Ovary (tissue), 9 donors: ENCODE measurements around the gene CYP4F12. TPM values are rescaled to one million over a fixed set of nuclear protein-coding genes. Genes with fewer than 3 reads are reported as not detected.

Experiments used
- DNase-seq, 5 donors: peaks; one replicate each; pipeline ENCODE4 v3.0.0-alpha.2; 2019 to 2020
- H3K27ac ChIP-seq, 2 donors: fragments of 200-600 bp; one replicate each; pipeline versions ENCODE4 v1.5.1 to v1.8.0; 2019 to 2022
- H3K27me3 ChIP-seq: fragments of 200-600 bp; one replicate; pipeline ENCODE4 v1.8.0; 2022
- H3K36me3 ChIP-seq: fragments of 200-600 bp; sonication (generic); one replicate; pipeline ENCODE4 v1.5.1; 2019
- H3K4me1 ChIP-seq: one replicate; pipeline ENCODE4 v1.8.1; 2013; ENCODE audit warnings: mild to moderate bottlenecking, moderate library complexity; ENCODE audit not compliant: insufficient read depth
- H3K4me3 ChIP-seq: fragments of 200-600 bp; sonication (generic); one replicate; pipeline ENCODE4 v1.5.1; 2017
- H3K9me3 ChIP-seq, 2 donors: fragments of 200-600 bp in 1 of 2; sonication (generic) in 1 of 2; one replicate each; pipeline versions ENCODE4 v1.5.1 to v1.8.1; 2013 to 2019; ENCODE audit warnings: mild to moderate bottlenecking in 1 of 2, moderate library complexity in 1 of 2
- CTCF ChIP-seq, 3 donors: fragments of 450-650 bp in 2 of 3; fragments of 200-600 bp in 1 of 3; IDR thresholded peaks; one replicate each; pipeline versions ENCODE4 v1.5.1 to v1.8.0; 2016 to 2022; ENCODE audit warnings: antibody characterized with exemption in 3 of 3, mild to moderate bottlenecking in 1 of 3
- EP300 ChIP-seq: sonication (generic); formaldehyde crosslinking; IDR thresholded peaks from one replicate; pipeline ENCODE4 v1.6.1; 2017; ENCODE audit warnings: antibody characterized with exemption
- POLR2A ChIP-seq: fragments of 450-650 bp; IDR thresholded peaks from one replicate; pipeline ENCODE4 v1.6.1; 2017; ENCODE audit warnings: antibody characterized with exemption, mild to moderate bottlenecking, moderate library complexity
- WGBS, 3 donors: extraction: QIAGEN DNeasy Blood & Tissue Kit in 1 of 3; methylation state at CpG; one replicate each; pipeline versions ENCODE4 v1.1.5 to v1.1.7; 2013 to 2017; 5-methylcytosine and 5-hydroxymethylcytosine counted together
- intact Hi-C, 4 donors: fragments of 100-400 bp; cut with DNase I; formaldehyde crosslinking; loops; one replicate each; pipeline versions ENCODE4 v1.11.0 to v1.15.1; 2022 to 2023
- polyA plus RNA-seq, 2 donors: library from polyadenylated mRNA; stranded (reverse); fragments of 200-250 nt in 1 of 2; fragments of 350-450 nt in 1 of 2; fragmentation: Illumina TruSeq in 1 of 2; extraction: RNeasy Lipid Tissue Mini Kit (QIAGEN cat#74804) in 1 of 2; gene quantifications; one replicate each; pipeline ENCODE4 v1.2.3, GENCODE V29; 2013 to 2014
- total RNA-seq, 7 donors: library from RNA; depleted of rRNA in 2 of 7; stranded (reverse); fragments of >200 nt in 2 of 7; fragmentation: NEBNext Ultra II Directional in 3 of 7; extraction: Animal tissue kit (Norgen Biotek cat#: 25700) in 3 of 7; gene quantifications; one replicate each; pipeline versions ENCODE4 v1.1.0 to v1.2.4, GENCODE V29; 2016 to 2023
- donor health status: DM: no; HTN: no; CAD: no; lungs with moderate emphysema.
- donor health status: DM: no; HTN: no; CAD: no.
- donor health status: Bipolar disorder and iron deficiency.
- donor health status: DM: yes; HTN: yes; CAD: no.
- donor health status: DM: no; HTN: no; CAD: no.
- donor health status: DM: yes; HTN: yes; CAD: no.

Gene CYP4F12
- total and polyA plus RNA-seq, 9 donors, result 2.7 to 14.1 (median 8.9) TPM

GRCh38 chr19:15730538-15730937 is 57.7 kb downstream of the CYP4F12 start:
- Histone ChIP-seq H3K27me3 (no peaks in the 10 kb centered on the region), H3K4me3 (no peak overlapping the region), H3K36me3 (no peaks in the 10 kb centered on the region), H3K27ac (no peak overlapping the region), H3K9me3 (no peaks in the 10 kb centered on the region), H3K4me1 (no peaks in the 10 kb centered on the region)
- intact Hi-C loops, result no loop called here
- 30 to 46% (median 46%) methylated on average over 1 of the region's 1 CpG for WGBS, 3 donors
- TF ChIP-seq CTCF (IDR thresholded peaks at IDR 0.05) (no peak), EP300 (no peak), POLR2A (no peak)
- no peak for DNase-seq

- DNase-seq, result no peak
- 18 to 38% (median 38%) methylated on average over 1 of the region's 1 CpG for WGBS, 3 donors
- H3K27ac ChIP-seq, result no peak overlapping the region
- H3K27me3 ChIP-seq, result no peaks in the 10 kb centered on the region
- H3K4me1 ChIP-seq, result no peaks in the 10 kb centered on the region
- no peak overlapping the region for H3K4me3 ChIP-seq
- H3K36me3 ChIP-seq, result no peaks in the 10 kb centered on the region
- no peaks in the 10 kb centered on the region for H3K9me3 ChIP-seq
- intact Hi-C loops, result no loop called here
- TF ChIP-seq POLR2A (no peak), EP300 (no peak), CTCF (IDR thresholded peaks at IDR 0.05) (no peak)
Measured at GRCh38 chr19:15732388-15732787, 59.5 kb downstream of the CYP4F12 start.

- 55 to 61% (median 56%) methylated on average over 6 of the region's 6 CpGs for WGBS, 3 donors
- Histone ChIP-seq H3K36me3 (no peaks in the 10 kb centered on the region), H3K4me3 (no peak overlapping the region), H3K4me1 (no peaks in the 10 kb centered on the region), H3K9me3 (no peaks in the 10 kb centered on the region), H3K27ac (no peak overlapping the region), H3K27me3 (no peaks in the 10 kb centered on the region)
- no peak for TF ChIP-seq CTCF (IDR thresholded peaks at IDR 0.05)
- no peak for TF ChIP-seq POLR2A
- TF ChIP-seq EP300, result no peak
- no peak for DNase-seq
- intact Hi-C loops, result no loop called here
Measured at GRCh38 chr19:15733895-15734294, 61.0 kb downstream of the CYP4F12 start.

- no peaks in the 10 kb centered on the region for H3K4me1 ChIP-seq
Measured at GRCh38 chr19:15737722-15738121, 64.8 kb downstream of the CYP4F12 start, which contains the start of gene OR10H3. Gene OR10H3 (plus strand): TSS chr19:15737985. CDS start chr19:15741393, 3,408 bp downstream.

GRCh38 chr19:15740785-15741184 is 67.9 kb downstream of the CYP4F12 start:
- Histone ChIP-seq H3K4me3 (no peak overlapping the region), H3K27me3 (no peaks in the 10 kb centered on the region), H3K27ac (no peak overlapping the region), H3K36me3 (no peaks in the 10 kb centered on the region), H3K9me3 (no peaks in the 10 kb centered on the region), H3K4me1 (no peaks in the 10 kb centered on the region)
- no peak for TF ChIP-seq EP300
- no peak for TF ChIP-seq CTCF (IDR thresholded peaks at IDR 0.05)
- no peak for TF ChIP-seq POLR2A
- intact Hi-C loops, result no loop called here
- no peak for DNase-seq
- 70 to 76% (median 73%) methylated on average over 1 of the region's 1 CpG for WGBS, 3 donors

More at GRCh38 chr19:15737722-15738121, 64.8 kb downstream of the CYP4F12 start, which contains the start of gene OR10H3:
- intact Hi-C loops, result no loop called here
- no peaks in the 10 kb centered on the region for H3K27me3 ChIP-seq
- H3K36me3 ChIP-seq, result no peaks in the 10 kb centered on the region
- H3K4me3 ChIP-seq, result no peak within 1 kb of the TSS
- 50 to 65% (median 59%) methylated on average over 4 of the region's 4 CpGs for WGBS, 3 donors
- no peak for DNase-seq
- no peak for TF ChIP-seq EP300
- H3K27ac ChIP-seq, result no peak within 1 kb of the TSS
- H3K9me3 ChIP-seq, result no peaks in the 10 kb centered on the region

Other genes with a start within 250 kb of the CYP4F12 start
- gene WIZ, start 223.1 kb upstream of the CYP4F12 start, total RNA-seq, result 10 to 100 TPM; 21.0 to 46.5 (median 41.7) TPM
- 10 to 100 TPM in 1 of 2 donors, 1 to 10 TPM in 1; 4.8 to 24.7 TPM for gene WIZ, start 223.1 kb upstream of the CYP4F12 start, polyA plus RNA-seq
- 1 to 10 TPM in 5 of 7 donors, under 1 TPM in 2; 0.61 to 2.6 (median 1.4) TPM for gene RASAL3, start 208.5 kb upstream of the CYP4F12 start, total RNA-seq
- gene RASAL3, start 208.5 kb upstream of the CYP4F12 start, polyA plus RNA-seq, result 1 to 10 TPM in 1 of 2 donors, under 1 TPM in 1; 0.63 to 1.5 TPM
- under 1 TPM in 1 of 7 donors, not detected in 6; 0.28 TPM for gene PGLYRP2, start 193.6 kb upstream of the CYP4F12 start, total RNA-seq
- not detected for gene PGLYRP2, start 193.6 kb upstream of the CYP4F12 start, polyA plus RNA-seq
- under 1 TPM in 2 of 7 donors, not detected in 5; 0.08 to 0.13 TPM for gene CYP4F22, start 164.6 kb upstream of the CYP4F12 start, total RNA-seq
- under 1 TPM in 1 of 2 donors, not detected in 1; 0.13 TPM for gene CYP4F22, start 164.6 kb upstream of the CYP4F12 start, polyA plus RNA-seq
- gene CYP4F8, start 57.9 kb upstream of the CYP4F12 start, total RNA-seq, result 1 to 10 TPM in 1 of 7 donors, not detected in 6; 1.1 TPM
- gene CYP4F8, start 57.9 kb upstream of the CYP4F12 start, polyA plus RNA-seq, result not detected
- gene CYP4F3, start 32.2 kb upstream of the CYP4F12 start, total RNA-seq, result 1 to 10 TPM in 1 of 7 donors, under 1 TPM in 5, not detected in 1; 0.15 to 1.8 (median 0.38) TPM
- under 1 TPM in 1 of 2 donors, not detected in 1; 0.13 TPM for gene CYP4F3, start 32.2 kb upstream of the CYP4F12 start, polyA plus RNA-seq
- gene OR10H2, start 54.9 kb downstream of the CYP4F12 start, total RNA-seq, result not detected
- not detected for gene OR10H2, start 54.9 kb downstream of the CYP4F12 start, polyA plus RNA-seq
- gene OR10H3, start 64.9 kb downstream of the CYP4F12 start, total RNA-seq, result not detected
- not detected for gene OR10H3, start 64.9 kb downstream of the CYP4F12 start, polyA plus RNA-seq
- gene OR10H5, start 114.6 kb downstream of the CYP4F12 start, total RNA-seq, result not detected
- gene OR10H5, start 114.6 kb downstream of the CYP4F12 start, polyA plus RNA-seq, result not detected
- not detected for gene OR10H1, start 142.6 kb downstream of the CYP4F12 start, total RNA-seq
- gene OR10H1, start 142.6 kb downstream of the CYP4F12 start, polyA plus RNA-seq, result not detected
- 1 to 10 TPM in 1 of 7 donors, under 1 TPM in 1, not detected in 5; 0.75 to 1.1 TPM for gene CYP4F2, start 225.0 kb downstream of the CYP4F12 start, total RNA-seq
- not detected for gene CYP4F2, start 225.0 kb downstream of the CYP4F12 start, polyA plus RNA-seq